GM13977 (cell line): ENCODE results near the gene MED15.

Experiments
- DNase-seq: peaks from one replicate; pipeline ENCODE4 v3.0.0; 2012; ENCODE audit warnings: low spot score
- CTCF ChIP-seq: IDR thresholded peaks from 2 replicates; pipeline ENCODE4 v1.5.1; 2012; ENCODE audit warnings: mild to moderate bottlenecking, control low read depth; ENCODE audit not compliant: insufficient read depth; ENCODE audit errors: extremely low read depth, missing control alignments
- in situ Hi-C: fragments of 300-500 bp; cut with MboI; formaldehyde crosslinking; loops from one replicate; pipeline ENCODE4 v1.12.0; 2022; ENCODE audit warnings: low sequenced_read_pairs, low pct_unique_long_range_greater_than_20kb, mixed read lengths, inconsistent platforms; ENCODE audit not compliant: unreplicated experiment

The MED15 gene

GRCh38 chr22:20605328-20605727 lies 97.9 kb downstream of the MED15 start:
- no peak for DNase-seq
- TF ChIP-seq CTCF, result no peak
- in situ Hi-C loops, result no loop called here

GRCh38 chr22:20606041-20606783 lies 98.8 kb downstream of the MED15 start:
- peak; percentile 82 for DNase-seq
- in situ Hi-C loops, result no loop called here

GRCh38 chr22:20606784-20607128 lies 99.3 kb downstream of the MED15 start:
- no peak for TF ChIP-seq CTCF
- in situ Hi-C loops, result no loop called here
- peak; percentile 12 for DNase-seq

More at GRCh38 chr22:20606041-20606783, 98.8 kb downstream of the MED15 start:
- TF ChIP-seq CTCF, result peak; percentile 93

- DNase-seq, result peak; percentile 15
- no peak for TF ChIP-seq CTCF
- in situ Hi-C loops, result no loop called here
These were observed 99.9 kb downstream of the MED15 start for GRCh38 chr22:20607157-20607907.

- no peak for TF ChIP-seq CTCF
- in situ Hi-C loops, result no loop called here
- DNase-seq, result no peak
These were observed 102.9 kb downstream of the MED15 start for GRCh38 chr22:20610243-20610686.

- in situ Hi-C loops, result no loop called here
- DNase-seq, result no peak
These were observed 103.3 kb downstream of the MED15 start for GRCh38 chr22:20610757-20611156.

More at GRCh38 chr22:20610757-20611156, 103.3 kb downstream of the MED15 start:
- no peak for TF ChIP-seq CTCF
